Lung (tissue), 12 donors: ENCODE measurements around the gene ZNF784. TPM values are rescaled to one million over a fixed set of nuclear protein-coding genes. Genes with fewer than 3 reads are reported as not detected.
A peak's percentile ranks its signal among the peaks of the same experiment; 100 is the strongest.

ENCODE experiments used
- ATAC-seq: fragments of 200-7000 bp; cut with Tn5 transposase; one replicate; pipeline ENCODE4 v1.9.1; 2020; ENCODE audit warnings: moderate number of reproducible peaks; ENCODE audit not compliant: insufficient read depth, low FRiP score
- DNase-seq, 3 donors: peaks; one replicate each; pipeline ENCODE4 v3.0.0-alpha.2; 2013 to 2017
- H3K27ac ChIP-seq, 2 donors: one replicate each; pipeline ENCODE4 v1.5.1; 2013; ENCODE audit warnings: mild to moderate bottlenecking in 2 of 2, moderate library complexity in 2 of 2, control low read depth in 1 of 2, inconsistent platforms in 1 of 2, low read depth in 1 of 2, low read length in 1 of 2
- H3K27me3 ChIP-seq, 3 donors: one replicate each; pipeline ENCODE4 v1.5.1; 2013; ENCODE audit warnings: low read length in 2 of 3; ENCODE audit not compliant: control insufficient read depth in 3 of 3, insufficient read depth in 3 of 3
- H3K36me3 ChIP-seq, 4 donors: one replicate each; pipeline ENCODE4 v1.5.1; 2013; ENCODE audit warnings: low read length in 4 of 4, mild to moderate bottlenecking in 1 of 4, moderate library complexity in 1 of 4; ENCODE audit not compliant: control insufficient read depth in 4 of 4, insufficient read depth in 4 of 4
- H3K4me1 ChIP-seq, 5 donors: one replicate each; pipeline ENCODE4 v1.5.1; 2013; ENCODE audit warnings: low read length in 5 of 5, mild to moderate bottlenecking in 2 of 5, moderate library complexity in 1 of 5; ENCODE audit not compliant: control insufficient read depth in 5 of 5, insufficient read depth in 5 of 5
- H3K4me3 ChIP-seq: one replicate; pipeline ENCODE4 v1.5.1; 2013; ENCODE audit warnings: mild to moderate bottlenecking, control low read depth, moderate library complexity
- H3K9ac ChIP-seq, 2 donors: one replicate each; pipeline ENCODE4 v1.5.1; 2013; ENCODE audit warnings: low read length in 2 of 2, control low read depth in 1 of 2; ENCODE audit not compliant: insufficient read depth in 1 of 2
- H3K9me3 ChIP-seq, 4 donors: one replicate each; pipeline ENCODE4 v1.5.1; 2013; ENCODE audit warnings: low read length in 3 of 4, mild to moderate bottlenecking in 1 of 4, moderate library complexity in 1 of 4; ENCODE audit not compliant: control insufficient read depth in 4 of 4, insufficient read depth in 3 of 4
- CTCF ChIP-seq: IDR thresholded peaks from 2 replicates; pipeline ENCODE4 v1.5.1; 2012; ENCODE audit warnings: mild to moderate bottlenecking; ENCODE audit errors: control extremely low read depth, extremely low read depth
- WGBS, 2 donors: extraction: QIAGEN DNeasy Blood & Tissue Kit; methylation state at CpG; one replicate each; pipeline ENCODE4 v1.1.7; 2013; 5-methylcytosine and 5-hydroxymethylcytosine counted together
- polyA plus RNA-seq, 2 donors: library from polyadenylated mRNA; stranded (reverse); fragments of 200-250 nt; gene quantifications; one replicate each; pipeline ENCODE4 v1.2.1, GENCODE V29; 2013
- total RNA-seq, 2 donors: library from RNA; depleted of rRNA in 1 of 2; stranded (reverse); fragments of >200 nt in 1 of 2; gene quantifications; one replicate each; pipeline ENCODE4 v1.2.1, GENCODE V29; 2014 to 2021
- donor health status: control.
- donor health status: control.
- donor health status: Bipolar disorder and iron deficiency.
- donor health status: healthy.
- donor health status: DM: yes; HTN: yes; CAD: no.

Gene ZNF784
- total and polyA plus RNA-seq, 4 donors = 6.3 to 9.4 (median 6.9) TPM

- H3K27me3 ChIP-seq = no peaks in the 10 kb centered on the region
- peak overlapping the region; percentile 55 to 85 for H3K27ac ChIP-seq
- H3K4me3 ChIP-seq = peak overlapping the region; percentile 52
- TF ChIP-seq CTCF = no peak
- 12 to 14% methylated on average over 18 to 20 of the region's 20 CpGs for WGBS, 2 donors
- ATAC-seq = no peak
- H3K9ac ChIP-seq = peak overlapping the region; percentile 80 to 86
- H3K36me3 ChIP-seq = peaks cover 5 to 20% (median 6%) of the 10 kb centered on the region in 4 donors
- H3K4me1 ChIP-seq = peaks cover 3 to 11% (median 4%) of the 10 kb centered on the region in 5 donors
- peaks cover 0 to 5% (median 0%) of the 10 kb centered on the region in 4 donors for H3K9me3 ChIP-seq
- DNase-seq = peak; percentile 50 to 66 (median 63)
Observed at GRCh38 chr19:55579766-55580621, 44.4 kb downstream of the ZNF784 start.

DNA sequence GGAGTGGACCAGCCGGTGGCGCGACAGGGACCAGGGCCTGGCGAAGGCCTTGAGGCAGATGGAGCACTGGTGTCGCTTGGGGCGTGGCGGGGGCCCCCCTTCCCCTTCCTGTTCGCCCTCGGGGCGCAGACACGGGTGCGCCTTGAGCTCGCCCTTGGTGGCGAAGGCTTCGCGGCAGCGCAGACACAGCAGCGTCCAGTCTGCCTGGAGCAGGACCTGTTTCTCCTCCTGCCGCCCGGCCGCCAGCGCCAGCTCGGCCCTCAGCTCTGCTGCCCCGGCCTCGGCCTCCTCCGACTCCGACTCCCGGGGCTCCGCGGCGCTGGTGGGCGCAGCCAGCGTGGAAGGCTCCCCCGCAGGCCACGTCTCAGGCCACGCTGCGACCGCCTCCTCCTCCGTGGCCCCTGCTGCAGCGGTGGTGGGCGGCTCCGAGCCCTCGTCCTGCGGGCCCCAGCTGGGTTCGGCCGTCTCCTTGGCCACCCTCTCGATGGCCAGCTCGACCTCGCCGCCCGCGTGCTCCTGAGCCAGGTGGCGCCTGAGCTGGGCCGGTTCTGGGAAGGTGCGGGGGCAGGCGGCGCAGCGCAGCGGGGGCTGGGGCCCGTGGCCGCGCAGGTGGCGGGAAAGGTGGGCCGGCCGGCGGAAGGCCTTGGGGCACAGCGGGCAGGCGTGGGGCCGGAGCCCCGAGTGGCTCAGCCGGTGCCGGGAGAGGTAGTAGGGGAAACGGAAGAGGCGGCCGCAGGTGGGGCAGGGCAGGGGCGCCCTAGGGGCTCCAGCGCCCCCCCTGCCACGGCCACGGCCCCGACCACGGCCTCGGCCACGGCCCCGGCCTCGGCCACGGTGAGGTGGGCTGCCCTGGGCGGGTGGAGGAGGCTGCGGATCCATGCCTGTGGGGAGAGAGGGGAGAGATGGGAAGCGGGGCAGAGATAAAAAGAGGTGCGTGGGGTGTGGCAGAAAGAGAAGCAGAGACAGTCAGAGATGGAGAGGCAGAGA lies 45.3 kb downstream of the ZNF784 start:
- DNase-seq (no peak), ATAC-seq (no peak)
- Histone ChIP-seq H3K9me3 (peaks cover 0 to 5% (median 0%) of the 10 kb centered on the region in 4 donors), H3K36me3 (peaks cover 5 to 20% (median 6%) of the 10 kb centered on the region in 4 donors), H3K4me3 (no peak overlapping the region), H3K27me3 (no peaks in the 10 kb centered on the region), H3K27ac (peak overlapping the region in 1 of 2 donors; percentile 55), H3K9ac (peak overlapping the region; percentile 80 to 86), H3K4me1 (peaks cover 3 to 11% (median 4%) of the 10 kb centered on the region in 5 donors)
- WGBS, 2 donors = 94 to 95% methylated on average over 83 to 90 of the region's 90 CpGs
- TF ChIP-seq CTCF = no peak

DNA sequence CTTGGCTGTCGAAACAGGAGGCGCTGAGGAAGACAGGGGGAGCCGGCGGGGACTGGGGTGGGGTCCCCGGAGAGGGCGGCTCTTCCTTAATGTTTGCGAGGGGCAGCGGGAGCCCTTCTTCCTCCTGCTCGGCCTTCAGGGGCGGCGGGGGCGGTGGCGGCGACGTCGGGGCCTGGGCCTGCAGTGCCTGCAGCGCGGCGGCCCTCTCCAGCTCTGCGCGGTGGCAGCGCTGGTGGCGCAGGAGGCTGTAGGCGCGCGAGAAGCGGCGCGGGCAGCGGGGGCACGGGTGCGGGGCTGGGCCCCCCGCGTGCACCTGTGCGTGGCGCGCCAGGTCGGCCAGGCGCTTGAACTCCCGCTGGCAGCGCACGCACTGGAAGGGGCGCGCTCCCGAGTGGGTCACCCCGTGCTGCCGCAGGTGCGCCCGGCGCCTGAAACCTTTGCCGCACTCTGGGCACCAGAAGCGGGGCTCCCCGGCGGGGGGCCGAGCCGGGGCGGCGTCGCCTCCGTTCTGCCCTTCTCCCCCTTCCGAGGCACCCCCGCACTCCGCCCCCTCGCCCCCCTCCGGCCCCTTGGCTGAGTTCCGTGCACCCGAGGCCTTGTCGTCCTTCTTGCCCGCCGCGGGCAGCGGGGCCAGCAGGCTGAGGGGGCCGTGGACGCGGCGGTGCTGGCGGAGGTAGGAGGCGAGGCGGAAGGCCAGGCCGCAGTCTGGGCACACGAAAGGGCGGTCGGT lies 46.2 kb downstream of the ZNF784 start:
- no peaks in the 10 kb centered on the region for H3K27me3 ChIP-seq
- H3K4me1 ChIP-seq = peaks cover 3 to 11% (median 4%) of the 10 kb centered on the region in 5 donors
- no peak for TF ChIP-seq CTCF
- no peak overlapping the region for H3K27ac ChIP-seq
- DNase-seq = no peak
- no peak overlapping the region for H3K9ac ChIP-seq
- ATAC-seq = no peak
- H3K9me3 ChIP-seq = peaks cover 0 to 5% (median 0%) of the 10 kb centered on the region in 4 donors
- no peak overlapping the region for H3K4me3 ChIP-seq
- H3K36me3 ChIP-seq = peaks cover 5 to 20% (median 6%) of the 10 kb centered on the region in 4 donors
- WGBS, 2 donors = 96% methylated on average over 75 to 83 of the region's 83 CpGs
